Hepatocyte (in vitro differentiated cells): ENCODE measurements around the gene TMEM252.

Experiments
- CTCF ChIP-seq: fragments of 200-600 bp; sonication (generic); IDR thresholded peaks from 2 replicates; pipeline ENCODE4 v1.5.1; 2016; ENCODE audit warnings: antibody characterized with exemption, mild to moderate bottlenecking; ENCODE audit not compliant: poor library complexity
- EZH2 ChIP-seq: fragments of 200-600 bp; sonication (generic); IDR thresholded peaks from 2 replicates; pipeline ENCODE4 v1.6.1; 2016; ENCODE audit warnings: antibody characterized with exemption, mild to moderate bottlenecking, borderline replicate concordance
- EZH2phosphoT487 ChIP-seq: fragments of 200-600 bp; sonication (generic); IDR thresholded peaks from one replicate; pipeline ENCODE4 v1.6.1; 2018; ENCODE audit warnings: antibody characterized with exemption, mild to moderate bottlenecking, low read depth, moderate library complexity; ENCODE audit not compliant: unreplicated experiment, severe bottlenecking

GRCh38 chr9:68562461-68562860, 21.8 kb upstream of the TMEM252 start:
- TF ChIP-seq EZH2, result no peak
- no peak for TF ChIP-seq CTCF
- TF ChIP-seq EZH2phosphoT487, result no peak
